ENCODE results near the gene ZNF358.

- TF ChIP-seq MXI1 (IDR thresholded peaks at IDR 0.05; ENCODE audit: borderline replicate concordance, low read depth, low read length): no peak
- TF ChIP-seq CTCF (CRISPR knock-in tag; IDR thresholded peaks at IDR 0.05): no peak
- no peak for TF ChIP-seq ZKSCAN8 (CRISPR knock-in tag; IDR thresholded peaks at IDR 0.05; ENCODE audit: borderline replicate concordance)
- no peak for TF ChIP-seq PRDM15 (CRISPR knock-in tag; IDR thresholded peaks at IDR 0.05)
- TF ChIP-seq PRPF4 (IDR thresholded peaks at IDR 0.05; ENCODE audit: low read depth, low read length, poor library complexity, severe bottlenecking): no peak
- TF ChIP-seq CREB3 (CRISPR knock-in tag; IDR thresholded peaks at IDR 0.05): no peak
- TF ChIP-seq TOPORS (CRISPR knock-in tag; IDR thresholded peaks at IDR 0.05): no peak
- TF ChIP-seq GATAD2A (CRISPR knock-in tag; IDR thresholded peaks at IDR 0.05): no peak
These were observed 34.4 kb downstream of the ZNF358 start for GRCh38 chr19:7550169-7550770.

Measured in HepG2 (cell line).